Glomerular visceral epithelial cell (primary cell): Measurements from ENCODE around the gene GPR161.

Experiments used
- DNase-seq: peaks from one replicate; pipeline ENCODE4 v3.0.0-alpha.2; 2016; ENCODE audit errors: extremely low spot score

Gene GPR161

DNA sequence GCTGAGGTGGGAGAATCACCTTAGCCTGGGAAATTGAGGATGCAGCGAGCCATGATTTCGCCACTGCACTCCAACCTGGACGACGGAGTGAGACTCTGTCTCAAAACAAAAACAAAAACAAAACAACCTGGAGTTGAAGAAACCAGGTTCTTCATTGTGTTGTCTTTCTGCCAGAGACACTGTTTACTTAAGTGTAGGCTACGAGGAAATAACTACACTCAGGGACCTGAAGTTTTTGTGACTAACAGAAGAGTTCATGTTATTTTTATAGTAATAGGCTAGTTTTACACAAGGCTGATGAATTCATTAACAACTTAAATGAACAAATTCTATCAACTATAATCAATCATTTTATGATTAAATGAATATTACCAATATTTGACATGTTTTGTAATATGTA, 101.4 kb downstream of the GPR161 start:
- no peak for DNase-seq

DNA sequence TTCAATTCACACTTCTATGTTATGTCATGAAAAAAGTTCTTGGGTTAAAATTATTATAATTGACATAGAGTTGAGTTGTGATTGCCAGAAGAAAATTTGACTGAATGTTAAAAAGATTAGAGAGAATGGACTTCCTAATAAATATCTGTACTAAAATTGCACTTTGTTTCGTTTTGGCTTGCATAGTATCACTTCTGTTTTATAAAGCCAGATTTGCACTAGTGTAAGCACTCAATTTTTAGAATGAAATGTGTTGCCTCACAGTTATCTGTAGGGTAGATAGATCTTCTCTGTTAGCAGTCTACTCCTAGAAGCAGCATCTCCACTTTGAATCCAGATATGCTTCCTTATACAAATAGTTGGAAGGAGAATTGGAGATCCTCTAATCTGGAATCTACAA, 104.7 kb downstream of the GPR161 start:
- DNase-seq = no peak

DNA sequence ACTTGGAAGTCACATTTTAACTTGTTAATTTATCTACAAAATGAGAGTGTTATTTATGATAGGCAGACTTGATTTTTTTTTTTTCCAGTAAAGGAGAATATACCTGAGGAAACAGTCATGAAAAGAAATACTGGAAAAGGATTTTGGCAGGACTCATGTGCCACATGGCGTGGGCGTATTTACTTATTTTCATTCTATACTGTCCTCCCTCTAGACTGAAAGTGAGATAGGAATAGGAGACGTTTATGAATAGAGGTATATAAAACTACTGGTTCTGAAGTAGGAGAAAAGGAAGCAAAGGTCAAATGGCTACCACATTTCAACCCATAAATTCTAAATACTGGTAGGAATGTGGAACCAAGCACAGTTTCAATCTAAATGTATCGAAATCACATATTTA, 105.1 kb downstream of the GPR161 start:
- DNase-seq = no peak

DNA sequence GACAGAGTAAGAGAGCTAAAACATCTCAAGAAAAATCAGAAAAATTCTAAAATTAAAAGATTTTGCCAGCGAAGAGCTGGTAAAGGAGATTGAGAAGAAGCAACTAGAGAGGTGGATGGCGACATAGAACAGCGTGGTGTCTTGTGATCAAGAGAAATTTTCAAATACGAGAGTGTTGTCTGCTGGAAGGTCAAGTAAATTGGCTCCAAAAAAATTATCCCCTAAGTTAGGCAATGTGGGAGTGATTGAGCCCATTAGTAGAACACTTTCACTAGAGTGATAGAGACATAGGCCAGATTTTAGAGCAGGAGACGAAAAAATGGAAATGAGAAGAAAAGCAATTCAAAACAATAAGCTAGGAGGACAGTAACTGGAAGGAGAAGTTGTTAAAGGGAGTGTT, 105.5 kb downstream of the GPR161 start:
- no peak for DNase-seq
